HG02943 (cell line): ENCODE results near the gene KCNIP1.

ENCODE experiments used
- ATAC-seq: cut with Tn5 transposase; IDR thresholded peaks from one replicate; pipeline ENCODE4 v1.9.1; 2021; ENCODE audit warnings: mild to moderate bottlenecking, low read depth, moderate library complexity; ENCODE audit not compliant: unreplicated experiment

Gene KCNIP1

GRCh38 chr5:170504616-170505266, 921 bp downstream of the KCNIP1 start:
- ATAC-seq = no peak

GRCh38 chr5:170508036-170508435, 4.2 kb downstream of the KCNIP1 start:
- no peak for ATAC-seq

- no peak for ATAC-seq
These were observed 5.0 kb downstream of the KCNIP1 start for GRCh38 chr5:170508660-170509347.

GRCh38 chr5:170509348-170509660, 5.5 kb downstream of the KCNIP1 start:
- no peak for ATAC-seq

- no peak for ATAC-seq
These were observed 6.3 kb downstream of the KCNIP1 start for GRCh38 chr5:170510126-170510525.

GRCh38 chr5:170510559-170510958, 6.7 kb downstream of the KCNIP1 start:
- no peak for ATAC-seq

GRCh38 chr5:170511551-170512258, 7.9 kb downstream of the KCNIP1 start:
- ATAC-seq = no peak

GRCh38 chr5:170513856-170514525, 10.2 kb downstream of the KCNIP1 start:
- ATAC-seq = no peak

- no peak for ATAC-seq
These were observed 13.6 kb downstream of the KCNIP1 start for GRCh38 chr5:170517411-170517810.

GRCh38 chr5:170518277-170518676, 14.5 kb downstream of the KCNIP1 start:
- ATAC-seq = no peak

GRCh38 chr5:170519549-170519948, 15.7 kb downstream of the KCNIP1 start:
- no peak for ATAC-seq

- no peak for ATAC-seq
These were observed 16.6 kb downstream of the KCNIP1 start for GRCh38 chr5:170520372-170520771.

GRCh38 chr5:170522211-170523141, 18.7 kb downstream of the KCNIP1 start:
- ATAC-seq = no peak

GRCh38 chr5:170523142-170523551, 19.3 kb downstream of the KCNIP1 start:
- no peak for ATAC-seq

GRCh38 chr5:170523830-170524229, 20.0 kb downstream of the KCNIP1 start:
- ATAC-seq = no peak

GRCh38 chr5:170524576-170524975, 20.8 kb downstream of the KCNIP1 start:
- no peak for ATAC-seq

GRCh38 chr5:170525470-170526211, 21.8 kb downstream of the KCNIP1 start:
- ATAC-seq = no peak

GRCh38 chr5:170527991-170528390, 24.2 kb downstream of the KCNIP1 start:
- no peak for ATAC-seq

GRCh38 chr5:170528976-170529375, 25.2 kb downstream of the KCNIP1 start:
- ATAC-seq = no peak

GRCh38 chr5:170532935-170533334, 29.1 kb downstream of the KCNIP1 start:
- ATAC-seq = no peak
